ENCODE measurements around the gene R3HDM4.

DNA sequence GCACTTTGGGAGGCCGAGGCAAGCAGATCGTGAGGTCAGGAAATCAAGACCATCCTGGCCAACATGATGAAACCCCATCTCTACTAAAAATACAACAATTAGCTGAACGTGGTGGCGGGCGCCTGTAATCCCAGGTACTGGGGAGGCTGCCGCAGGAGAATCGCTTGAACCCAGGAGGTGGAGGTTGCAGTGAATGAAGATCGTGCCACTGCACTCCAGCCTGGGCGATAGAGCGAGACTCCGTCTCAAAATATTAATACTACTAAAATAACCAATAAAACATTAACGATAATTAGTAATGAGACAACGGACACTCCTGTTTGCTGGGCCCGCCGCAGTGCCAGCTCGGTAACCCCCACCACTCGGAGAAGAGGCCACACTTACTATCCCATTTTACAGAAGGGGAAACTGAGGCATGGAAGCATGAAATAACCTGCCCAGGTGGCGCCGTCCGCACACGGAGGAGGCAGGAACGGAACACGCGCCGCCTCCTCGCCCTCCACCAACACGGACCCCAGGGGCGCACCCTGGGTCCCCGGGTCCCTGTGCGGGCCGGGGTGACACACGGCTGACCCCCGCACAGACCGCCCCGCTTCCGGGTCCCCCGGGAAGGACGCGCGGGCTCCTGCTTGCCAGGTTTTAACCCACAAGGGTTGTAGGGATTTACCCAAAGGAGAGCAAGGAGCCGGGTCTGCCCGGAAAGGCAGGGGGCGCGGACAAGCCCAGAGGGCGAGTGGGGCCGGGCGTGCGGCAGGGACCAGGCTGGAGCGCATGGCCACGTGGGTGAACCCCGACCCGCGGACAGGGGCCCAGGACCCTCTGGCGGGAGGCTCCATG, 1.6 kb downstream of the R3HDM4 start:
- TF ChIP-seq, protein P1, sequence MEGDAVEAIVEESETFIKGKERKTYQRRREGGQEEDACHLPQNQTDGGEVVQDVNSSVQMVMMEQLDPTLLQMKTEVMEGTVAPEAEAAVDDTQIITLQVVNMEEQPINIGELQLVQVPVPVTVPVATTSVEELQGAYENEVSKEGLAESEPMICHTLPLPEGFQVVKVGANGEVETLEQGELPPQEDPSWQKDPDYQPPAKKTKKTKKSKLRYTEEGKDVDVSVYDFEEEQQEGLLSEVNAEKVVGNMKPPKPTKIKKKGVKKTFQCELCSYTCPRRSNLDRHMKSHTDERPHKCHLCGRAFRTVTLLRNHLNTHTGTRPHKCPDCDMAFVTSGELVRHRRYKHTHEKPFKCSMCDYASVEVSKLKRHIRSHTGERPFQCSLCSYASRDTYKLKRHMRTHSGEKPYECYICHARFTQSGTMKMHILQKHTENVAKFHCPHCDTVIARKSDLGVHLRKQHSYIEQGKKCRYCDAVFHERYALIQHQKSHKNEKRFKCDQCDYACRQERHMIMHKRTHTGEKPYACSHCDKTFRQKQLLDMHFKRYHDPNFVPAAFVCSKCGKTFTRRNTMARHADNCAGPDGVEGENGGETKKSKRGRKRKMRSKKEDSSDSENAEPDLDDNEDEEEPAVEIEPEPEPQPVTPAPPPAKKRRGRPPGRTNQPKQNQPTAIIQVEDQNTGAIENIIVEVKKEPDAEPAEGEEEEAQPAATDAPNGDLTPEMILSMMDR (IDR thresholded peaks at IDR 0.05; ENCODE audit: extremely low read depth in 1 of 2, insufficient read depth in 1 of 2, low read depth in 1 of 2, low read length in 2 of 2), result no peak
- no peak for TF ChIP-seq POLR2A (IDR thresholded peaks at IDR 0.05; ENCODE audit: low read depth, low read length)
- TF ChIP-seq MYC (IDR thresholded peaks at IDR 0.05; ENCODE audit: low read depth, low read length), result no peak
- TF ChIP-seq, protein P2, sequence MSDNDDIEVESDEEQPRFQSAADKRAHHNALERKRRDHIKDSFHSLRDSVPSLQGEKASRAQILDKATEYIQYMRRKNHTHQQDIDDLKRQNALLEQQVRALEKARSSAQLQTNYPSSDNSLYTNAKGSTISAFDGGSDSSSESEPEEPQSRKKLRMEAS (IDR thresholded peaks at IDR 0.05; ENCODE audit: insufficient read depth, insufficient read length), result no peak
- no peak for TF ChIP-seq FOS (IDR thresholded peaks at IDR 0.05; ENCODE audit: borderline replicate concordance, insufficient read depth, low read length)
- TF ChIP-seq EZH2 (IDR thresholded peaks at IDR 0.05; ENCODE audit: borderline replicate concordance, low read depth, low read length, severe bottlenecking), result no peak
- no peak for TF ChIP-seq POLR2AphosphoS5 (IDR thresholded peaks at IDR 0.05; ENCODE audit: insufficient read depth, low read depth, low read length)
- no peak for TF ChIP-seq JUN (IDR thresholded peaks at IDR 0.05; ENCODE audit: borderline replicate concordance, insufficient read depth, insufficient read length, low read depth)

All from endothelial cell of umbilical vein (primary cell).